K562 (cell line): ENCODE measurements around the gene IRS1. TPM values are rescaled to one million over a fixed set of nuclear protein-coding genes. Genes with fewer than 3 reads are reported as not detected.

ENCODE experiments used
- ATAC-seq: fragments of 200-7000 bp; cut with Tn5 transposase; 3 replicates; pipeline ENCODE4 v1.9.1; 2020; ENCODE audit warnings: moderate library complexity
- BruUV-seq: library from RNA; stranded (reverse); fragments of 400-500 nt; replicated peaks from 2 replicates; lab custom pipeline; 2021; lab: Mats Ljungman, UMichigan
- CTCF ChIA-PET: fragments of 300-600 bp; formaldehyde crosslinking; extraction: SDS; loops from one replicate; lab custom pipeline; 2021; ENCODE audit warnings: low intra/inter-chr PET ratio; lab: Yijun Ruan, JAX
- POLR2A ChIA-PET: fragments of 300-600, 350-650 bp; sonication (Branson Sonifier 250); formaldehyde crosslinking; extraction: SDS; loops from one replicate; lab custom pipeline; 2021; ENCODE audit warnings: antibody characterized with exemption, inconsistent platforms; lab: Yijun Ruan, JAX
- DNase-seq, 4 experiments: peaks; one replicate each; pipeline versions ENCODE4 v3.0.0 to v3.0.0-alpha.2; 2011 to 2018; ENCODE audit warnings: low spot score in 3 of 4, mixed read lengths in 3 of 4; ENCODE audit errors: extremely low read depth in 1 of 4
- FAIRE-seq: peaks from 2 replicates; lab custom pipeline; 2011; peaks lifted over from hg19 to GRCh38; lab: Jason Lieb, UNC
- H2AFZ ChIP-seq: 2 replicates; pipeline ENCODE4 v1.6.0; 2011; ENCODE audit warnings: low read depth, low read length, control low read depth, inconsistent platforms
- H3K27ac ChIP-seq: fragments of 200-600 bp; 3 replicates; pipeline ENCODE4 v1.8.0; 2011; ENCODE audit warnings: low read depth, mild to moderate bottlenecking, control low read depth, inconsistent platforms, low read length, moderate library complexity, mixed read lengths; ENCODE audit errors: extremely low read depth
- H3K27me3 ChIP-seq, 2 experiments: fragments of 300-600 bp in 1 of 2; 2 replicates in 1 of 2; 3 replicates in 1 of 2; pipeline versions ENCODE4 v1.6.0 to v1.8.0; 2011; ENCODE audit warnings: inconsistent platforms in 2 of 2, low read length in 2 of 2, mild to moderate bottlenecking in 1 of 2, mixed read lengths in 1 of 2, moderate library complexity in 1 of 2; ENCODE audit not compliant: control insufficient read depth in 2 of 2, insufficient read depth in 2 of 2
- H3K36me3 ChIP-seq: fragments of 300-600 bp; 3 replicates; pipeline ENCODE4 v1.8.0; 2011; ENCODE audit warnings: mild to moderate bottlenecking, low read length, inconsistent platforms; ENCODE audit not compliant: control insufficient read depth, insufficient read depth
- H3K4me1 ChIP-seq, 2 experiments: fragments of 200-600 bp in 1 of 2; replicated peaks in 1 of 2; 2 replicates in 1 of 2; 3 replicates in 1 of 2; pipeline versions ENCODE4 v1.5.1 to v1.8.0; 2011; ENCODE audit warnings: inconsistent platforms in 2 of 2, low read length in 2 of 2, mild to moderate bottlenecking in 1 of 2, mixed read lengths in 1 of 2, moderate library complexity in 1 of 2; ENCODE audit not compliant: control insufficient read depth in 2 of 2, insufficient read depth in 2 of 2
- H3K4me2 ChIP-seq: 2 replicates; pipeline ENCODE4 v1.6.1; 2011; ENCODE audit warnings: low read length, control low read depth, inconsistent platforms, mixed read lengths; ENCODE audit not compliant: insufficient read depth
- H3K4me3 ChIP-seq: fragments of 200-600 bp; sonication (generic), shearing (Covaris generic); 2 replicates; pipeline ENCODE4 v1.5.1; 2016; ENCODE audit warnings: control low read depth, inconsistent platforms
- H3K79me2 ChIP-seq: fragments of 200-600 bp; 3 replicates; pipeline ENCODE4 v1.8.0; 2011; ENCODE audit warnings: low read length, inconsistent platforms; ENCODE audit not compliant: control insufficient read depth, insufficient read depth
- H3K9ac ChIP-seq, 2 experiments: 2 replicates each; pipeline versions ENCODE4 v1.6.0 to v1.6.1; 2011; ENCODE audit warnings: low read depth in 2 of 2, low read length in 2 of 2, control low read depth in 1 of 2, inconsistent platforms in 1 of 2, mild to moderate bottlenecking in 1 of 2, mixed read lengths in 1 of 2; ENCODE audit not compliant: insufficient read depth in 1 of 2
- H3K9me1 ChIP-seq: one replicate; pipeline ENCODE4 v1.6.0; 2011; ENCODE audit warnings: inconsistent platforms, mild to moderate bottlenecking, low read length, moderate library complexity; ENCODE audit not compliant: control insufficient read depth, insufficient read depth
- H3K9me3 ChIP-seq: replicated peaks from 2 replicates; pipeline ENCODE4 v1.5.1; 2011; ENCODE audit warnings: low read depth, low read length, inconsistent platforms; ENCODE audit not compliant: control insufficient read depth, insufficient read depth
- H4K20me1 ChIP-seq: replicated peaks from 2 replicates; pipeline ENCODE4 v1.6.1; 2011; ENCODE audit warnings: low read length, inconsistent platforms, mixed read lengths; ENCODE audit not compliant: control insufficient read depth, insufficient read depth
- IRF1 ChIP-seq: sonication (generic); formaldehyde crosslinking; IDR thresholded peaks from 2 replicates; pipeline ENCODE4 v1.8.0; 2022; ENCODE audit warnings: missing genetic modification reagents, mild to moderate bottlenecking, borderline replicate concordance
- IRF2 ChIP-seq: sonication (generic); formaldehyde crosslinking; IDR thresholded peaks from 2 replicates; pipeline ENCODE4 v1.8.1; 2022; ENCODE audit warnings: mild to moderate bottlenecking, missing genetic modification reagents
- KLF10 ChIP-seq: fragments of 250-450 bp; sonication (Bioruptor Pico); IDR thresholded peaks from 2 replicates; pipeline ENCODE4 v1.6.1; 2021; ENCODE audit warnings: matching md5 sums
- MGA ChIP-seq: fragments of 450-650 bp; IDR thresholded peaks from 2 replicates; pipeline ENCODE4 v1.6.1; 2016; ENCODE audit warnings: mild to moderate bottlenecking, moderate library complexity
- USF1 ChIP-seq: sonication (generic); formaldehyde crosslinking; IDR thresholded peaks from 2 replicates; pipeline ENCODE4 v1.9.0; 2022; ENCODE audit warnings: mild to moderate bottlenecking, missing genetic modification reagents
- WGBS: fragments of 100-300 bp; shearing (Covaris generic); methylation state at CpG from one replicate; pipeline ENCODE4 v1.1.6; 2016; ENCODE audit warnings: low coverage, mixed read lengths; ENCODE audit not compliant: insufficient coverage; ENCODE audit errors: missing lambda C conversion rate; 5-methylcytosine and 5-hydroxymethylcytosine counted together
- in situ Hi-C: fragments of 300-500 bp; cut with MboI; formaldehyde crosslinking; loops from 4 replicates; pipeline ENCODE4 v1.15.0; 2018; ENCODE audit warnings: inconsistent platforms, mixed read lengths
- intact Hi-C: fragments of 100-400 bp; cut with micrococcal nuclease; formaldehyde crosslinking; loops from 2 replicates; pipeline ENCODE4 v1.14.2; 2022
- polyA plus RNA-seq, 8 experiments: library from polyadenylated mRNA; depleted of rRNA in 4 of 8; stranded (reverse) in 5 of 8; unstranded in 3 of 8; fragments of >200 nt; fragmentation: Nextera tagmentation in 2 of 8; fragmentation: Illumina TruSeq in 1 of 8; extraction: Ambion mirVana in 2 of 8; extraction: Trizol in 1 of 8; gene quantifications; 2 replicates each; pipeline versions ENCODE4 v1.2.1 to v1.2.3, GENCODE V29; 2011 to 2014; ENCODE audit warnings: inconsistent platforms in 1 of 8, missing spikeins in 1 of 8
- total RNA-seq, 7 experiments: library from RNA; depleted of rRNA in 6 of 7; stranded (reverse); fragments of >200 nt in 6 of 7; fragmentation: Illumina TruSeq in 2 of 7; extraction: Trizol in 2 of 7; gene quantifications; 2 replicates each; pipeline versions ENCODE4 v1.2.1 to v1.2.3, GENCODE V29; 2011 to 2021; ENCODE audit warnings: low replicate concordance in 1 of 7

IRS1 gene
- total and polyA plus RNA-seq, 9 of the 15 experiments (the other 6 are each of a cell fraction or from before 2014, with no cell fraction given): under 0.01 to 0.31 (median 0.08) TPM; not detected in 1

GRCh38 chr2:226791487-226792081, 8.0 kb downstream of the IRS1 start (continued):
- TF ChIP-seq IRF1 (CRISPR knock-in tag) (no peak), IRF2 (CRISPR knock-in tag) (no peak), KLF10 (CRISPR knock-in tag) (no peak)

GRCh38 chr2:226791056-226791486, 8.5 kb downstream of the IRS1 start:
- intact Hi-C loops (no loop called here), in situ Hi-C loops (no loop called here)
- Histone ChIP-seq H3K9ac (peak overlapping the region; percentile 49 to 88), H2AFZ (peak overlapping the region; percentile 86), H3K27ac (no peak overlapping the region; the same call in 2 of the 3 replicates), H3K4me1 (peaks cover 0 to 20% of the 10 kb centered on the region in 2 experiments; a peak in 3 of 5 replicates), H4K20me1 (no peaks in the 10 kb centered on the region), H3K27me3 (peaks cover 0 to 5% of the 10 kb centered on the region in 2 experiments; a peak in 1 of 5 replicates), H3K9me3 (no peaks in the 10 kb centered on the region; the same call in 1 of the 2 replicates), H3K9me1 (no peaks in the 10 kb centered on the region), H3K4me2 (peak overlapping the region; percentile 61), H3K36me3 (no peaks in the 10 kb centered on the region), H3K79me2 (no peaks in the 10 kb centered on the region), H3K4me3 (peak overlapping the region; percentile 51)
- BruUV-seq: no TSS peak
- 72% methylated on average over 3 of the region's 24 CpGs for WGBS
- CTCF ChIA-PET: no interaction called here
- ATAC-seq (peak; percentile 22), FAIRE-seq (peak; percentile 11), DNase-seq (no peak)
- POLR2A ChIA-PET: no interaction called here
- peak; percentile 1; the same call in 1 of the 2 replicates for TF ChIP-seq MGA
- TF ChIP-seq USF1 (CRISPR knock-in tag): 0 out of 2 replicates have a peak, but pooled peaks have one; percentile 9
